Activated CD8-positive, alpha-beta T cell treated with anti-CD3 and anti-CD28 coated beads for 36 hours (primary cell): ENCODE results near the gene SOX10. TPM values are rescaled to one million over a fixed set of nuclear protein-coding genes. Genes with fewer than 3 reads are reported as not detected.

Experiments used
- ATAC-seq: fragments of 200-7000 bp; cut with Tn5 transposase; one replicate; pipeline ENCODE4 v1.10.0; 2021; ENCODE audit warnings: mild to moderate bottlenecking, moderate library complexity
- CTCF ChIA-PET: fragments of 350-600 bp; sonication (Branson Sonifier 250); formaldehyde crosslinking; loops from one replicate; lab custom pipeline; 2021; ENCODE audit warnings: antibody characterized with exemption; lab: Charles Lee
- POLR2A ChIA-PET: fragments of 350-600 bp; sonication (Branson Sonifier 250); formaldehyde crosslinking; loops from one replicate; lab custom pipeline; 2021; ENCODE audit warnings: antibody characterized with exemption; lab: Charles Lee
- DNase-seq: peaks from one replicate; pipeline ENCODE4 v3.0.0-alpha.2; 2020
- H3K27ac Mint-ChIP-seq: one replicate; pipeline ENCODE4 v1.8.0; 2021; ENCODE audit warnings: mild to moderate bottlenecking, mixed read lengths
- H3K27me3 Mint-ChIP-seq: one replicate; pipeline ENCODE4 v1.8.0; 2021; ENCODE audit warnings: mixed read lengths
- H3K36me3 Mint-ChIP-seq: one replicate; pipeline ENCODE4 v1.8.0; 2021; ENCODE audit warnings: low read depth, mixed read lengths
- H3K4me1 Mint-ChIP-seq: one replicate; pipeline ENCODE4 v1.8.0; 2021; ENCODE audit warnings: low read depth, mixed read lengths
- H3K4me3 Mint-ChIP-seq: one replicate; pipeline ENCODE4 v1.8.0; 2021; ENCODE audit warnings: mild to moderate bottlenecking, moderate library complexity, mixed read lengths
- H3K9me3 Mint-ChIP-seq: one replicate; pipeline ENCODE4 v1.8.0; 2021; ENCODE audit warnings: mixed read lengths
- CTCF ChIP-seq: fragments of 200-600 bp; IDR thresholded peaks from one replicate; pipeline ENCODE4 v1.8.0; 2022; ENCODE audit warnings: antibody characterized with exemption, mild to moderate bottlenecking
- intact Hi-C: fragments of 100-400 bp; cut with micrococcal nuclease; formaldehyde crosslinking; loops from one replicate; pipeline ENCODE4 v1.10.0; 2022
- total RNA-seq, 2 experiments: library from RNA; stranded (reverse); gene quantifications; one replicate each; pipeline ENCODE4 v1.2.3, GENCODE V29; 2021

Gene SOX10
- total RNA-seq, 2 experiments from 2014 or later = not detected

- no peaks in the 10 kb centered on the region for H3K36me3 Mint-ChIP-seq
- TF ChIP-seq CTCF = no peak
- no peak overlapping the region for H3K4me3 Mint-ChIP-seq
- H3K9me3 Mint-ChIP-seq = no peaks in the 10 kb centered on the region
- ChIA-PET CTCF (interaction anchor here (1.1 kb wide), 1 partner anchor 179 kb away, joined by 3 read pairs; no protein-coding TSS in a partner anchor), POLR2A (interaction anchor here (0.6 kb wide), 1 partner anchor 955 kb away, joined by 3 read pairs; no protein-coding TSS in a partner anchor)
- H3K27ac Mint-ChIP-seq = peak overlapping the region; percentile 77
- no peaks in the 10 kb centered on the region for H3K27me3 Mint-ChIP-seq
- H3K4me1 Mint-ChIP-seq = peaks cover 25% of the 10 kb centered on the region
- ATAC-seq (no peak), DNase-seq (no peak)
- intact Hi-C loops = no loop called here
Observed at GRCh38 chr22:37996515-37997246, 12.3 kb upstream of the SOX10 start.

- H3K27ac Mint-ChIP-seq = peak overlapping the region; percentile 77
- no peaks in the 10 kb centered on the region for H3K36me3 Mint-ChIP-seq
- intact Hi-C loops = no loop called here
- no peak for TF ChIP-seq CTCF
- peaks cover 25% of the 10 kb centered on the region for H3K4me1 Mint-ChIP-seq
- H3K9me3 Mint-ChIP-seq = no peaks in the 10 kb centered on the region
- DNase-seq (peak; percentile 13), ATAC-seq (peak; percentile 13)
- ChIA-PET CTCF (interaction anchor here (1.1 kb wide), 1 partner anchor 179 kb away, joined by 3 read pairs; no protein-coding TSS in a partner anchor), POLR2A (no interaction called here)
- no peaks in the 10 kb centered on the region for H3K27me3 Mint-ChIP-seq
- no peak overlapping the region for H3K4me3 Mint-ChIP-seq
Observed at GRCh38 chr22:37996079-37996478, 11.7 kb upstream of the SOX10 start.

GRCh38 chr22:37995460-37995859 lies 11.1 kb upstream of the SOX10 start:
- ChIA-PET CTCF (interaction anchor here (1.1 to 1.5 kb wide), 2 partner anchors 57 to 178 kb away, joined by 3 to 5 read pairs; no protein-coding TSS in a partner anchor), POLR2A (no interaction called here)
- Mint-ChIP-seq H3K36me3 (no peaks in the 10 kb centered on the region), H3K27ac (peak overlapping the region; percentile 55), H3K4me1 (peaks cover 25% of the 10 kb centered on the region), H3K9me3 (no peaks in the 10 kb centered on the region), H3K27me3 (no peaks in the 10 kb centered on the region), H3K4me3 (no peak overlapping the region)
- no peak for TF ChIP-seq CTCF
- DNase-seq (no peak), ATAC-seq (no peak)
- intact Hi-C loops = no loop called here

- Mint-ChIP-seq H3K36me3 (no peaks in the 10 kb centered on the region), H3K4me3 (no peak overlapping the region), H3K27me3 (no peaks in the 10 kb centered on the region), H3K4me1 (peaks cover 25% of the 10 kb centered on the region), H3K9me3 (no peaks in the 10 kb centered on the region), H3K27ac (no peak overlapping the region)
- intact Hi-C loops = no loop called here
- DNase-seq (no peak), ATAC-seq (no peak)
- no peak for TF ChIP-seq CTCF
- CTCF ChIA-PET = interaction anchor here (1.5 kb wide), 1 partner anchor 57 kb away, joined by 5 read pairs; no protein-coding TSS in a partner anchor
- POLR2A ChIA-PET = no interaction called here
Observed at GRCh38 chr22:37994982-37995381, 10.6 kb upstream of the SOX10 start.

GRCh38 chr22:37994049-37994448 lies 9.7 kb upstream of the SOX10 start:
- DNase-seq (peak; percentile 9), ATAC-seq (peak; percentile 42)
- Mint-ChIP-seq H3K4me1 (peaks cover 25% of the 10 kb centered on the region), H3K9me3 (no peaks in the 10 kb centered on the region), H3K36me3 (no peaks in the 10 kb centered on the region), H3K4me3 (no peak overlapping the region), H3K27me3 (no peaks in the 10 kb centered on the region), H3K27ac (peak overlapping the region; percentile 55)
- intact Hi-C loops = no loop called here
- POLR2A ChIA-PET = interaction anchor here (0.6 kb wide), 1 partner anchor 490 kb away, joined by 3 read pairs; no protein-coding TSS in a partner anchor
- TF ChIP-seq CTCF = no peak
- CTCF ChIA-PET = interaction anchor here (1.5 to 3.0 kb wide), 2 partner anchors 29 to 58 kb away, joined by 5 to 14 read pairs; no protein-coding TSS in a partner anchor
